Measurements from ENCODE around the gene TMED9.

GRCh38 chr5:177620560-177620959 lies 28.6 kb downstream of the TMED9 start:
- no peak for TF ChIP-seq ZNF8 (CRISPR knock-in tag; IDR thresholded peaks at IDR 0.05)
- no peak for TF ChIP-seq ZFP30 (CRISPR knock-in tag; IDR thresholded peaks at IDR 0.05)
- no peak for TF ChIP-seq TOX (CRISPR knock-in tag; IDR thresholded peaks at IDR 0.05; ENCODE audit: borderline replicate concordance)
- no peak for TF ChIP-seq ARNTL (CRISPR knock-in tag; IDR thresholded peaks at IDR 0.05; ENCODE audit: borderline replicate concordance, low read depth)

Measured in SK-N-SH treated with all-trans-retinoic acid at 6 μM for 48 hours (cell line).